Activated CD4-positive, alpha-beta memory T cell treated with anti-CD3 and anti-CD28 coated beads, Interleukin-2, amount 10 ng/mL, durations not matched to agents 7 days and 5 days (primary cell): Measurements from ENCODE around the gene TRIO. TPM values are rescaled to one million over a fixed set of nuclear protein-coding genes. Genes with fewer than 3 reads are reported as not detected.

ENCODE experiments used
- CTCF ChIA-PET: fragments of 350-600 bp; sonication (Branson Sonifier 250); formaldehyde crosslinking; loops from one replicate; lab custom pipeline; 2021; ENCODE audit warnings: antibody characterized with exemption, inconsistent platforms; lab: Charles Lee
- POLR2A ChIA-PET: fragments of 350-600 bp; sonication (Branson Sonifier 250); formaldehyde crosslinking; loops from one replicate; lab custom pipeline; 2021; ENCODE audit warnings: antibody characterized with exemption; lab: Charles Lee
- DNase-seq: peaks from one replicate; pipeline ENCODE4 v3.0.0-alpha.2; 2020
- H3K27ac Mint-ChIP-seq: one replicate; pipeline ENCODE4 v1.8.0; 2021; ENCODE audit warnings: mild to moderate bottlenecking, mixed read lengths
- H3K27me3 Mint-ChIP-seq: one replicate; pipeline ENCODE4 v1.8.0; 2021; ENCODE audit warnings: mixed read lengths
- H3K36me3 Mint-ChIP-seq: one replicate; pipeline ENCODE4 v1.8.0; 2021; ENCODE audit warnings: low read depth, mixed read lengths
- H3K4me1 Mint-ChIP-seq: one replicate; pipeline ENCODE4 v1.8.0; 2021; ENCODE audit warnings: mixed read lengths
- H3K4me3 Mint-ChIP-seq: one replicate; pipeline ENCODE4 v1.8.0; 2021; ENCODE audit warnings: mild to moderate bottlenecking, mixed read lengths
- H3K9me3 Mint-ChIP-seq: one replicate; pipeline ENCODE4 v1.8.0; 2021; ENCODE audit warnings: mixed read lengths
- total RNA-seq, 2 experiments: library from RNA; stranded (reverse); gene quantifications; one replicate each; pipeline ENCODE4 v1.2.3, GENCODE V29; 2021

The TRIO gene
- total RNA-seq, 2 experiments from 2014 or later: 8.1 to 8.3 TPM

- no peak for DNase-seq
- ChIA-PET CTCF (no interaction called here), POLR2A (no interaction called here)
- peaks cover 4% of the 10 kb centered on the region for H3K27me3 Mint-ChIP-seq
- H3K36me3 Mint-ChIP-seq: no peaks in the 10 kb centered on the region
- H3K27ac Mint-ChIP-seq: no peak overlapping the region
- H3K9me3 Mint-ChIP-seq: no peaks in the 10 kb centered on the region
- H3K4me1 Mint-ChIP-seq: no peaks in the 10 kb centered on the region
- no peak overlapping the region for H3K4me3 Mint-ChIP-seq
Observed at GRCh38 chr5:14242447-14242846, 99.3 kb downstream of the TRIO start.

GRCh38 chr5:14242871-14243383 lies 99.8 kb downstream of the TRIO start:
- DNase-seq: no peak
- H3K27me3 Mint-ChIP-seq: peaks cover 4% of the 10 kb centered on the region
- no peak overlapping the region for H3K27ac Mint-ChIP-seq
- H3K36me3 Mint-ChIP-seq: no peaks in the 10 kb centered on the region
- no peaks in the 10 kb centered on the region for H3K9me3 Mint-ChIP-seq
- ChIA-PET CTCF (no interaction called here), POLR2A (no interaction called here)
- H3K4me3 Mint-ChIP-seq: no peak overlapping the region
- H3K4me1 Mint-ChIP-seq: no peaks in the 10 kb centered on the region

GRCh38 chr5:14243766-14244165 lies 100.6 kb downstream of the TRIO start:
- Mint-ChIP-seq H3K4me3 (no peak overlapping the region), H3K27me3 (peaks cover 4% of the 10 kb centered on the region), H3K27ac (no peak overlapping the region), H3K4me1 (no peaks in the 10 kb centered on the region), H3K36me3 (no peaks in the 10 kb centered on the region), H3K9me3 (no peaks in the 10 kb centered on the region)
- DNase-seq: no peak
- CTCF ChIA-PET: no interaction called here
- POLR2A ChIA-PET: no interaction called here

GRCh38 chr5:14244721-14245120 lies 101.6 kb downstream of the TRIO start:
- Mint-ChIP-seq H3K27ac (no peak overlapping the region), H3K36me3 (no peaks in the 10 kb centered on the region), H3K9me3 (no peaks in the 10 kb centered on the region), H3K27me3 (peaks cover 4% of the 10 kb centered on the region), H3K4me1 (no peaks in the 10 kb centered on the region), H3K4me3 (no peak overlapping the region)
- no peak for DNase-seq
- POLR2A ChIA-PET: no interaction called here
- CTCF ChIA-PET: no interaction called here

- no peak overlapping the region for H3K27ac Mint-ChIP-seq
- CTCF ChIA-PET: no interaction called here
Observed at GRCh38 chr5:14245132-14245925, 102.2 kb downstream of the TRIO start.

GRCh38 chr5:14246350-14247053 lies 103.4 kb downstream of the TRIO start:
- Mint-ChIP-seq H3K36me3 (no peaks in the 10 kb centered on the region), H3K27me3 (peaks cover 3% of the 10 kb centered on the region), H3K9me3 (no peaks in the 10 kb centered on the region), H3K4me3 (no peak overlapping the region), H3K27ac (no peak overlapping the region), H3K4me1 (no peaks in the 10 kb centered on the region)
- no peak for DNase-seq
- ChIA-PET CTCF (no interaction called here), POLR2A (no interaction called here)

More at GRCh38 chr5:14245132-14245925, 102.2 kb downstream of the TRIO start:
- Mint-ChIP-seq H3K27me3 (peaks cover 4% of the 10 kb centered on the region), H3K4me1 (no peaks in the 10 kb centered on the region), H3K36me3 (no peaks in the 10 kb centered on the region), H3K4me3 (no peak overlapping the region), H3K9me3 (no peaks in the 10 kb centered on the region)
- DNase-seq: no peak
- POLR2A ChIA-PET: no interaction called here

GRCh38 chr5:14247054-14247386 lies 103.9 kb downstream of the TRIO start:
- Mint-ChIP-seq H3K4me3 (no peak overlapping the region), H3K36me3 (no peaks in the 10 kb centered on the region), H3K9me3 (no peaks in the 10 kb centered on the region), H3K4me1 (no peaks in the 10 kb centered on the region), H3K27me3 (peaks cover under 1% of the 10 kb centered on the region), H3K27ac (no peak overlapping the region)
- no peak for DNase-seq
- ChIA-PET CTCF (no interaction called here), POLR2A (no interaction called here)

- DNase-seq: no peak
- no peaks in the 10 kb centered on the region for H3K27me3 Mint-ChIP-seq
- H3K4me3 Mint-ChIP-seq: no peak overlapping the region
- ChIA-PET POLR2A (no interaction called here), CTCF (interaction anchor here (1.4 kb wide), 1 partner anchor 21 kb away, joined by 5 read pairs; no protein-coding TSS in a partner anchor)
- no peaks in the 10 kb centered on the region for H3K4me1 Mint-ChIP-seq
- no peaks in the 10 kb centered on the region for H3K9me3 Mint-ChIP-seq
- no peaks in the 10 kb centered on the region for H3K36me3 Mint-ChIP-seq
- no peak overlapping the region for H3K27ac Mint-ChIP-seq
Observed at GRCh38 chr5:14249258-14250082, 106.3 kb downstream of the TRIO start.

- Mint-ChIP-seq H3K36me3 (no peaks in the 10 kb centered on the region), H3K4me3 (no peak overlapping the region), H3K4me1 (no peaks in the 10 kb centered on the region), H3K27ac (no peak overlapping the region), H3K9me3 (no peaks in the 10 kb centered on the region), H3K27me3 (no peaks in the 10 kb centered on the region)
- no peak for DNase-seq
- ChIA-PET POLR2A (no interaction called here), CTCF (interaction anchor here (0.6 to 1.4 kb wide), 2 partner anchors 20 to 272 kb away, joined by 3 to 5 read pairs; no protein-coding TSS in a partner anchor)
Observed at GRCh38 chr5:14250084-14250695, 107.0 kb downstream of the TRIO start.

- POLR2A ChIA-PET: no interaction called here
- no peak for DNase-seq
- CTCF ChIA-PET: interaction anchor here (0.6 kb wide), 1 partner anchor 271 kb away, joined by 3 read pairs; no protein-coding TSS in a partner anchor
- Mint-ChIP-seq H3K9me3 (peaks cover 2% of the 10 kb centered on the region), H3K27me3 (no peaks in the 10 kb centered on the region), H3K27ac (no peak overlapping the region), H3K36me3 (no peaks in the 10 kb centered on the region), H3K4me3 (no peak overlapping the region), H3K4me1 (no peaks in the 10 kb centered on the region)
Observed at GRCh38 chr5:14250748-14251701, 107.9 kb downstream of the TRIO start.

GRCh38 chr5:14251733-14252132 lies 108.6 kb downstream of the TRIO start:
- H3K36me3 Mint-ChIP-seq: no peaks in the 10 kb centered on the region
- no peak overlapping the region for H3K27ac Mint-ChIP-seq
- no peaks in the 10 kb centered on the region for H3K27me3 Mint-ChIP-seq
- DNase-seq: no peak
- H3K4me3 Mint-ChIP-seq: no peak overlapping the region
- H3K9me3 Mint-ChIP-seq: peaks cover 4% of the 10 kb centered on the region
- H3K4me1 Mint-ChIP-seq: no peaks in the 10 kb centered on the region
- ChIA-PET CTCF (no interaction called here), POLR2A (no interaction called here)

GRCh38 chr5:14252793-14253192 lies 109.7 kb downstream of the TRIO start:
- DNase-seq: no peak
- POLR2A ChIA-PET: no interaction called here
- Mint-ChIP-seq H3K4me3 (no peak overlapping the region), H3K4me1 (no peaks in the 10 kb centered on the region), H3K27ac (no peak overlapping the region), H3K9me3 (peaks cover 6% of the 10 kb centered on the region), H3K27me3 (no peaks in the 10 kb centered on the region), H3K36me3 (no peaks in the 10 kb centered on the region)
- CTCF ChIA-PET: no interaction called here
